Esophagus (tissue), 2 donors: ENCODE measurements around the gene RNASE2. TPM values are rescaled to one million over a fixed set of nuclear protein-coding genes. Genes with fewer than 3 reads are reported as not detected.

ENCODE experiments used
- H3K27ac ChIP-seq, 2 donors: one replicate each; pipeline ENCODE4 v1.5.1; 2013; ENCODE audit warnings: low read depth in 2 of 2, mild to moderate bottlenecking in 2 of 2, inconsistent platforms in 1 of 2, low read length in 1 of 2, moderate library complexity in 1 of 2
- H3K27me3 ChIP-seq, 2 donors: one replicate each; pipeline ENCODE4 v1.6.1; 2013; ENCODE audit warnings: low read length in 2 of 2, control low read depth in 1 of 2, mild to moderate bottlenecking in 1 of 2; ENCODE audit not compliant: insufficient read depth in 2 of 2, control insufficient read depth in 1 of 2
- H3K36me3 ChIP-seq, 2 donors: one replicate each; pipeline ENCODE4 v1.6.1; 2013; ENCODE audit warnings: low read length in 1 of 2; ENCODE audit not compliant: control insufficient read depth in 2 of 2, insufficient read depth in 2 of 2
- H3K4me1 ChIP-seq, 2 donors: one replicate each; pipeline ENCODE4 v1.6.1; 2013; ENCODE audit warnings: low read length in 1 of 2; ENCODE audit not compliant: control insufficient read depth in 2 of 2, insufficient read depth in 2 of 2
- H3K4me3 ChIP-seq, 2 donors: one replicate each; pipeline ENCODE4 v1.5.1; 2013; ENCODE audit warnings: low read length in 2 of 2, mild to moderate bottlenecking in 2 of 2, low read depth in 1 of 2, moderate library complexity in 1 of 2
- H3K9me3 ChIP-seq, 2 donors: one replicate each; pipeline ENCODE4 v1.6.1; 2013; ENCODE audit warnings: mild to moderate bottlenecking in 2 of 2, low read depth in 1 of 2, low read length in 1 of 2, moderate library complexity in 1 of 2; ENCODE audit not compliant: control insufficient read depth in 2 of 2, insufficient read depth in 1 of 2
- WGBS, 2 donors: extraction: QIAGEN DNeasy Blood & Tissue Kit; methylation state at CpG; one replicate each; pipeline ENCODE4 v1.1.7; 2013; 5-methylcytosine and 5-hydroxymethylcytosine counted together
- polyA plus RNA-seq, 2 donors: library from polyadenylated mRNA; stranded (reverse); fragments of 200-250 nt; gene quantifications; one replicate each; pipeline ENCODE4 v1.2.3, GENCODE V29; 2013
- donor health status: healthy with polysubstance abuse.
- donor health status: Bipolar disorder and iron deficiency.

RNASE2 gene
- polyA plus RNA-seq, 2 donors: 0.29 to 0.46 TPM

DNA sequence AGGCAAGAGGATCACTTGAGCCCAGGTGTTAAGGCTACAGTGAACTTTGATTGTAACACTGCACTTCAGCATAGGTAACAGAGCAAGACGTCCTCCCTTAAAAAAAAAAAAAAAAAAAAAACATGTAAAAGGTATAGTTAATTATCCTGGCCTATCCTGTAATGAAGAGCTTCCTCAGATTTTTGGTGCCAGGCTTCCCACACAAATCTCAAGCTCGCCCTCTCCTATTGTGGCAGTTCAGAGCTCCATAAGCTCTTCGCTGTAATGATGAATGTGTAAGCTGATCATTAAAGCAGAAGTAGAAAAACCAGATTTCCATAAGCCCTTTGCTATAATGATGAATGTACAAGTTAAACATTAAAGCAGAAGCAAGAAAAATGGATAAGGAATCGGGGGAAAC, 41.8 kb downstream of the RNASE2 start:
- Histone ChIP-seq H3K9me3 (no peaks in the 10 kb centered on the region), H3K4me3 (no peak overlapping the region)
- 45 to 46% methylated on average over 4 of the region's 4 CpGs for WGBS, 2 donors

DNA sequence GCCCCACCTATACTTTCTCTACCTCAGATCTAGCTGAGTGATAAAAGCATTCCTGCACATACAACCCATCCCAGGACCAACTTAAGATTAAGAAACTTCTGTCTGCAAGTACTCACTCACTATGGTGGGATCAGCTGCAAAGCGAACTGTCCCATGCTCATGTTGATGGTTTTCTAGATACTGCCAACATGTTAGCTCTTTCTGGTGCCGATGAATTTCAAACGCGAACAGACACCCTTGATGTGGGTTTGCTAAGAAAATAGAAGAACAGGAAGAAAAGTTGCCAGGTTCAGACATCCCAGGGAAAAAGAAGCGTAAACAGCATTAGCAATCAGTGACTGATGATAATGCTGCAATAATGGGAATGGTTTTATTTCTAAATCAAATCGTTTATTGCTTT, 42.3 kb downstream of the RNASE2 start:
- peak overlapping the region; percentile 28 to 35 for H3K27ac ChIP-seq
- H3K4me1 ChIP-seq: peaks cover 3 to 8% of the 10 kb centered on the region in 2 donors
- no peak overlapping the region for H3K4me3 ChIP-seq

More for the DNA sequence above, 41.8 kb downstream of the RNASE2 start:
- H3K27me3 ChIP-seq: no peaks in the 10 kb centered on the region
- H3K27ac ChIP-seq: peak overlapping the region in 1 of 2 donors; percentile 35
- peaks cover 3 to 8% of the 10 kb centered on the region in 2 donors for H3K4me1 ChIP-seq
- peaks cover 11 to 24% of the 10 kb centered on the region in 2 donors for H3K36me3 ChIP-seq

DNA sequence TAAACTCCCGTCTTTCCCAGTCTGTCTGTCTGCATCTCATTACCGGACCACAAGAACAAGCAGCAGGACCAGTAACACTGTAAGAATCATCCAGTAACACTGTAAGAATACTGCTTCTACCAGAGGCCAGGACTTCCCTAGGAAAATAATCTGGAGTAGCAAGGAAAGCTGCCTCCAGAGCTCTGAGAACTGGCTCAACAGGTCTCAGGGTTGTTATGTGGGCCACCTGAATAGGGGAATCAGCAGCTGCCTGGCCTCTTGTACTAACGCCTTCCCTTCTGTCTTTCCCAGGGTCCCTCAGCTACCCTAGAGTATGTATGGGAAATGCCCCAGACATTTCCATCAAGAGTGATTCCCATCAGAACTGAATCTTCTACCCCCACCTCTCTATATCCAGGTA, 42.9 kb downstream of the RNASE2 start:
- 47 to 68% methylated on average over 3 of the region's 3 CpGs for WGBS, 2 donors
- H3K4me3 ChIP-seq: peak overlapping the region; percentile 0 to 26
- H3K9me3 ChIP-seq: no peaks in the 10 kb centered on the region
- no peaks in the 10 kb centered on the region for H3K27me3 ChIP-seq
- H3K36me3 ChIP-seq: peaks cover 11 to 21% of the 10 kb centered on the region in 2 donors
- H3K4me1 ChIP-seq: peaks cover 3 to 8% of the 10 kb centered on the region in 2 donors
- peak overlapping the region; percentile 81 to 88 for H3K27ac ChIP-seq

More for the DNA sequence above, 42.3 kb downstream of the RNASE2 start:
- 65 to 66% methylated on average over 6 of the region's 6 CpGs for WGBS, 2 donors
- Histone ChIP-seq H3K27me3 (no peaks in the 10 kb centered on the region), H3K9me3 (no peaks in the 10 kb centered on the region), H3K36me3 (peaks cover 11 to 22% of the 10 kb centered on the region in 2 donors)

DNA sequence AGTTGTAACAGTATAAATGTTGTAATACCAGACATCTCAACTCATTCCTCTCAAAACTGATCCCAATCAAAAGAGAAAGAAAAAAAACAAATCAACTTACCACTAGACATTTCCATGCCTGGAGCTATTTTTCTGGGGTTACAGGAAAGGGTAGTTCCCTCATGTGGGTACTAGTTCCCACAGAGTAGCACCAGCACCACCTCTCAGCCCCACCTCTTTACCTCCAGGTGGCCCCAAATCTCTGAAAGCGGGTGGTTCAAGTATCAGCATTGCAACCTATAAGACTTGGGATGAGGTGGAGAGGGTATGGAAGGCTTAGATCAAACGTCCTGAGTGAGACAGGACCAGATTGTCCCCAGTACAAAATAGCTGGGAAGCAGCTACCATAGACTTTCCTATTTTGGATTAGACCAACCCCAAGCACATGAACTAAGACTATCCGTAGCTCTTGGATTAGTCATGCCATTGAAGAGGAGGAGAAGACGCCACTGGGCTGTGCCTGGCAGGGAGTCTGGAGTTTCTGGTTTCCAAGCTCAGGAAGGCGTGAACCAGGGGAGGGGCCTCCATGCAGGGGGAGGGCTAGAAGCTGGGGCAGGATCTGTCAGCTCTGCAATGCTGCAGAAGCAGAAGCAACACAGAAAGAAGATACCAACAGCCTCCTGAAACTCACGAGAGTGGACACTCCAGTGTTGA, 43.5 kb downstream of the RNASE2 start, which contains the start of gene SLC39A2:
Gene SLC39A2, plus strand, starts transcription at position 620 of the 693 bp plus-strand sequence. CDS start 154 bp downstream, outside the sequence.
- Histone ChIP-seq H3K27ac (peak within 1 kb of the TSS; percentile 81 to 89), H3K27me3 (no peaks in the 10 kb centered on the region), H3K4me1 (peaks cover 3 to 8% of the 10 kb centered on the region in 2 donors), H3K9me3 (no peaks in the 10 kb centered on the region), H3K36me3 (peaks cover 11 to 21% of the 10 kb centered on the region in 2 donors), H3K4me3 (peak within 1 kb of the TSS; percentile 0 to 26)
- 29 to 32% methylated on average over 6 of the region's 6 CpGs for WGBS, 2 donors

DNA sequence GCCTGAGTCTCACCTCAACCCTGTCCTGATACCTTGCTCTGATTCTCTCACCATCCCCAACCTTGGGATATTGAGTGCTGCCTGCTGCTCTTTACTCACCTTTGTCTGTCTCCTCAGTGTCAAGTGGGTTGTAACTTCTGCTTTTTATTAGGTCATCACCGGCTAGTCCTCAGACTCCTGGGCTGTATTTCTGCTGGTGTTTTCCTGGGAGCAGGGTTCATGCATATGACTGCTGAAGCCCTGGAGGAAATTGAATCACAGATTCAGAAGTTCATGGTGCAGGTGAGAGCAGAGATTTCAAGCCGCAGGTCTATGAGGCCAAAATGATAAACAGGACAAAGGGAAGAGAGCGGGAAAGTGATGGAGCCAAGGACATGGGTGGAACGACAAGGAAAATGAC, 44.3 kb downstream of the RNASE2 start:
- 70 to 76% methylated on average over 4 of the region's 4 CpGs for WGBS, 2 donors
- peaks cover 8 to 16% of the 10 kb centered on the region in 2 donors for H3K36me3 ChIP-seq
- no peak overlapping the region for H3K4me3 ChIP-seq
- peaks cover 3 to 8% of the 10 kb centered on the region in 2 donors for H3K4me1 ChIP-seq
- H3K9me3 ChIP-seq: no peaks in the 10 kb centered on the region
- H3K27me3 ChIP-seq: no peaks in the 10 kb centered on the region
- peak overlapping the region; percentile 47 to 89 for H3K27ac ChIP-seq

DNA sequence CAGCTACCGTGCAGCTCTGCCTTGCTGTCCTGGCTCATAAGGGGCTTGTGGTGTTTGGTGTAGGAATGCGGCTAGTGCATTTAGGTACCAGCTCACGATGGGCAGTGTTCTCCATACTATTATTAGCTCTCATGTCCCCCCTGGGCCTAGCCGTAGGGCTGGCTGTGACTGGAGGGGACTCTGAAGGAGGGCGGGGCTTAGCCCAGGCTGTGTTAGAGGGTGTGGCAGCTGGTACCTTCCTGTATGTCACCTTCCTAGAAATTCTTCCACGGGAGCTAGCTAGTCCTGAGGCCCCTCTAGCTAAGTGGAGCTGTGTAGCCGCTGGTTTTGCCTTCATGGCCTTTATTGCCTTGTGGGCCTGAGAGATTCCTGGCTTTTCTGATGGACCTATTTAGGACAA, 45.9 kb downstream of the RNASE2 start:
- H3K4me1 ChIP-seq: peaks cover 3 to 8% of the 10 kb centered on the region in 2 donors
- peak overlapping the region in 1 of 2 donors; percentile 47 for H3K27ac ChIP-seq
- peaks cover 0 to 4% of the 10 kb centered on the region in 2 donors for H3K36me3 ChIP-seq
- no peak overlapping the region for H3K4me3 ChIP-seq
- H3K9me3 ChIP-seq: no peaks in the 10 kb centered on the region
- 72 to 78% methylated on average over 7 of the region's 7 CpGs for WGBS, 2 donors
- H3K27me3 ChIP-seq: no peaks in the 10 kb centered on the region

DNA sequence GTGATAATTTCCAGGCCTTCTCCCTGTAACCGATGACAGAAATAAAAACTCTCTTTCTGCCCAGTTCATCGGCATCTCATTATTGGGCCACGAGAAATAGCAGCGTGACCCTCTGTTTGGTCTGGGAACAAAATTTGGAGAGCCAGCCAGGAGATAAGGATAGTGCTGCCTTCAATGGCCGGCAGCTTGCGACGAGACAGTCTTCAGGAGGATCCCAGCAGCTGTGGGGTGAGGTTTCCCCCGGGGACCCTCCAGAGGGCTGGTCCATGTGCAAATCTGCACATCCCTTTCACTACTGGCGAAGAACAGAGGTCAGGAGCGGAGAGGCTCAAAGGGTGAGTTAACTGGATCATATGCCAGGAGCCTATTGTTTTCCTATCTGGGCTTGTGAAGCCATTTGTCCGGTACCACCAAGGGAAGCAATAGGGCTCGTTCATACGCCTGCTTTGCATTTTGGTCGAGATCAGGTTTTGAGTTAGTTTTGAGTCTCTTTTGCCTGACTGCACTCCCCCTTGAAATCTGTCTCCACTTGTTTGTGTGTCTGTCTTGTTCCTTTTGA, 48.6 kb downstream of the RNASE2 start:
- H3K4me3 ChIP-seq: no peak overlapping the region
- WGBS, 2 donors: 88 to 89% methylated on average over 14 of the region's 14 CpGs

More for the DNA sequence above, 48.6 kb downstream of the RNASE2 start:
- no peaks in the 10 kb centered on the region for H3K27me3 ChIP-seq
- no peaks in the 10 kb centered on the region for H3K36me3 ChIP-seq
- H3K4me1 ChIP-seq: peaks cover 0 to 2% of the 10 kb centered on the region in 2 donors
- no peaks in the 10 kb centered on the region for H3K9me3 ChIP-seq
- no peak overlapping the region for H3K27ac ChIP-seq

Other genes starting within 250 kb of the RNASE2 start
- gene EDDM3A, start 209.6 kb upstream of the RNASE2 start, polyA plus RNA-seq: not detected
- gene EDDM3B, start 187.1 kb upstream of the RNASE2 start, polyA plus RNA-seq: not detected
- 1 to 10 TPM; 1.0 to 1.8 TPM for gene RNASE6, start 174.2 kb upstream of the RNASE2 start, polyA plus RNA-seq
- 10 to 100 TPM; 21.7 to 46.5 TPM for gene RNASE1, start 152.6 kb upstream of the RNASE2 start, polyA plus RNA-seq
- gene RNASE3, start 64.1 kb upstream of the RNASE2 start, polyA plus RNA-seq: under 1 TPM in 1 of 2 donors, not detected in 1; 0.09 TPM
- 10 to 100 TPM; 55.1 to 56.3 TPM for gene METTL17, start 34.5 kb downstream of the RNASE2 start, polyA plus RNA-seq
- 10 to 100 TPM in 1 of 2 donors, 1 to 10 TPM in 1; 8.2 to 20.3 TPM for gene SLC39A2, start 43.8 kb downstream of the RNASE2 start, polyA plus RNA-seq
- gene NDRG2, start 69.6 kb downstream of the RNASE2 start, polyA plus RNA-seq: 100 to 1,000 TPM; 131 to 252 TPM
- gene TPPP2, start 74.7 kb downstream of the RNASE2 start, polyA plus RNA-seq: under 1 TPM in 1 of 2 donors, not detected in 1; 0.14 TPM
- not detected for gene RNASE13, start 79.3 kb downstream of the RNASE2 start, polyA plus RNA-seq
- 10 to 100 TPM; 33.9 to 92.8 TPM for gene RNASE7, start 86.9 kb downstream of the RNASE2 start, polyA plus RNA-seq
- gene RNASE8, start 102.3 kb downstream of the RNASE2 start, polyA plus RNA-seq: not detected
- 1 to 10 TPM; 1.8 to 3.0 TPM for gene ARHGEF40, start 114.8 kb downstream of the RNASE2 start, polyA plus RNA-seq
- 10 to 100 TPM; 39.9 to 42.2 TPM for gene ZNF219, start 143.2 kb downstream of the RNASE2 start, polyA plus RNA-seq
- gene TMEM253, start 145.6 kb downstream of the RNASE2 start, polyA plus RNA-seq: 1 to 10 TPM; 1.6 to 1.8 TPM
- gene OR5AU1, start 200.6 kb downstream of the RNASE2 start, polyA plus RNA-seq: not detected